Measurements from ENCODE around the gene PCNX2.

PCNX2 gene

DNA sequence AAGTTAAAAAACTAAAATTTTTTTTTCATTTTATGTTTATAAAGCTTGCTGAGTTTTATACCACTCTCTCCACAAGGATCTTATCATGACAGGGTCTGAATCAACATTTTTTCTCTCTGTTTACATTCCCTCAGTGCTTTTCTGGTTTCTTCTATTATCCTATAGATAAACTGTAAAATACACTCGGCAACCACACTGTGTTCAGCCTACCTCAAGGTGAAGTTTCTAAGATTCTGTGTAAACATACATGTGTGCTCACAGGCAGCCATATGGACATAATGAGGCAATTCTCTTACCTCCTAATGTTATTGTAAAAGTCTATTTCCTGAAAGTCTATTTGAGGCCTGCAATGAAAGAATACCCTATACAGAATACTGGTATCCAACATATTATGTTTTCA is 230.5 kb downstream of the PCNX2 start:
- Histone ChIP-seq H3K9me3 (ENCODE audit: control insufficient read depth in 1 of 2, low read length in 2 of 2) (peaks cover 3 to 5% of the 10 kb centered on the region in 2 donors), H3K36me3 (ENCODE audit: control insufficient read depth in 1 of 2, insufficient read depth in 2 of 2, low read length in 2 of 2) (no peaks in the 10 kb centered on the region), H3K9ac (ENCODE audit: low read depth in 1 of 2, low read length in 2 of 2) (no peak overlapping the region), H3K27ac (ENCODE audit: low read depth, low read length) (no peak overlapping the region), H3K27me3 (ENCODE audit: control insufficient read depth in 1 of 2, insufficient read depth in 2 of 2, low read length in 2 of 2) (no peaks in the 10 kb centered on the region), H3K4me1 (ENCODE audit: control insufficient read depth in 1 of 2, insufficient read depth in 2 of 2, low read length in 2 of 2) (no peaks in the 10 kb centered on the region), H3K4me3 (ENCODE audit: low read depth in 1 of 2, low read length in 2 of 2) (no peak overlapping the region)

DNA sequence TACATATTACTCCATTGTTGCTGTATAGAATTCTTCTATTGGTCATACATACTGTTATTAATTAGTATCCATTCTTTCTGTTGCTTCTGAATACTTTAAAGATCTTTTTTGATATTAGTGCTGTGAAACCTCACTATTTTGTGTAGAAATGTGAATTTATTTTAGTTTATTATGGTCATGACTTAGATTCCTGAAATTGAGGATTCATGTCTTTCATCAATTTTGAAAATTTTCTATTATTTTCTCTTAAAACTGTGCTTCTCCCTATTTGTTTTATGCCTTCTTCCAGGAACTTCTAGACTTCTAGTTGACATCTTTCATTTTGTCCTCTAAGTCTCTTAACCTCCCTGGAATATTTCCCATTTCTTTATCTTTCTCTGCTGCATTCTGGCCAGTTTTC is 232.1 kb downstream of the PCNX2 start:
- no peaks in the 10 kb centered on the region for H3K27me3 ChIP-seq (ENCODE audit: control insufficient read depth in 1 of 2, insufficient read depth in 2 of 2, low read length in 2 of 2)
- H3K9me3 ChIP-seq (ENCODE audit: control insufficient read depth in 1 of 2, low read length in 2 of 2), result peaks cover 3 to 5% of the 10 kb centered on the region in 2 donors
- no peak overlapping the region for H3K27ac ChIP-seq (ENCODE audit: low read depth, low read length)
- no peaks in the 10 kb centered on the region for H3K4me1 ChIP-seq (ENCODE audit: control insufficient read depth in 1 of 2, insufficient read depth in 2 of 2, low read length in 2 of 2)
- H3K36me3 ChIP-seq (ENCODE audit: control insufficient read depth in 1 of 2, insufficient read depth in 2 of 2, low read length in 2 of 2), result no peaks in the 10 kb centered on the region
- H3K4me3 ChIP-seq (ENCODE audit: low read depth in 1 of 2, low read length in 2 of 2), result no peak overlapping the region
- H3K9ac ChIP-seq (ENCODE audit: low read depth in 1 of 2, low read length in 2 of 2), result no peak overlapping the region

DNA sequence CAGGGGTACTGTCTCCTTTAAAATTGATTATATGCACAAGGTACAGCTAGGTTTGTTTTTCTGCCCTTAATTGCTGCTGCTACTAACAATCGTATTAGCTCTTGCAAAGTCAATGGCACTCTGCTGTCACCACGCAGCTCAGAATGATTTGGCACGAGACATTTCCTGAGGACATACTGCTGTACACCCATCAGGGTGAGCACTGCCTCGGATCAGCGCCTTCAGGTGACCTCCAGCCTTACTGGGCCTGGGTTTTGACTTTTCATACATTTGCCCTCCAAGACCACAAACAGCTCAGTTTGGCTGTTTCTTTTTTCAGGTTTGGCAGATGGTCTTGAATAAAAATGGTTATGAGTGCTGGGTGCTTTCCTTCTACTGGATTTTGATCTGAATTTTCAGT is 234.3 kb downstream of the PCNX2 start:
- Histone ChIP-seq H3K9ac (ENCODE audit: low read depth in 1 of 2, low read length in 2 of 2) (no peak overlapping the region), H3K27me3 (ENCODE audit: control insufficient read depth in 1 of 2, insufficient read depth in 2 of 2, low read length in 2 of 2) (no peaks in the 10 kb centered on the region), H3K27ac (ENCODE audit: low read depth, low read length) (no peak overlapping the region), H3K36me3 (ENCODE audit: control insufficient read depth in 1 of 2, insufficient read depth in 2 of 2, low read length in 2 of 2) (peaks cover 0 to 2% of the 10 kb centered on the region in 2 donors), H3K4me1 (ENCODE audit: control insufficient read depth in 1 of 2, insufficient read depth in 2 of 2, low read length in 2 of 2) (no peaks in the 10 kb centered on the region), H3K4me3 (ENCODE audit: low read depth in 1 of 2, low read length in 2 of 2) (no peak overlapping the region), H3K9me3 (ENCODE audit: control insufficient read depth in 1 of 2, low read length in 2 of 2) (peaks cover 3 to 5% of the 10 kb centered on the region in 2 donors)

DNA sequence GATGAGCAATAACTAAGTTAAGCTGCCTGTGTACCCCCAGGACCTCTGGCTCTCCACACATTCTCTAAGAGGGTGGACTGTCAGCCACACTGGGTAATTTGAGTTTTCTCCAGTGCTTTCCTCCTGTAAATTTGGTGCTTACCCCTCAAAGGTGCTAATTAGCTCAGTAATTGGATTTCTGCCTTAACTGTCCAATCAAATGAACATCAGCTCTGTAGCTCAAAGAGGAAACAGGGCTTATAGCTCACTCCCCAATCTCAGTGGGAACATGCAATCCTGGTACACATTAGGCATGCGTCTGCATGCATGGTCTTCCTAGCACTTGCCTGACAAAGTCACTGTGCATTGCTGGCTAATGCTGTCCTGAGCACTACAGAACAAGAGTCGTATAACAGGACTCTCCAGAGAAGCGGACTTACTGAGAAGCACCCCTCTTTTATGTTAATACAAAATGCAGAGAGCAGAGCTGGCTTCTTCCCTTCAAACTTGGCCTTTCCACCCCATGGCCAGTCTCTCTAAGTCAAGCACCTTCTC is 235.0 kb downstream of the PCNX2 start:
- no peak overlapping the region for H3K9ac ChIP-seq (ENCODE audit: low read depth in 1 of 2, low read length in 2 of 2)
- no peaks in the 10 kb centered on the region for H3K4me1 ChIP-seq (ENCODE audit: control insufficient read depth in 1 of 2, insufficient read depth in 2 of 2, low read length in 2 of 2)
- peaks cover 0 to 2% of the 10 kb centered on the region in 2 donors for H3K36me3 ChIP-seq (ENCODE audit: control insufficient read depth in 1 of 2, insufficient read depth in 2 of 2, low read length in 2 of 2)
- no peaks in the 10 kb centered on the region for H3K9me3 ChIP-seq (ENCODE audit: control insufficient read depth in 1 of 2, low read length in 2 of 2)
- no peak overlapping the region for H3K27ac ChIP-seq (ENCODE audit: low read depth, low read length)
- H3K4me3 ChIP-seq (ENCODE audit: low read depth in 1 of 2, low read length in 2 of 2), result no peak overlapping the region
- H3K27me3 ChIP-seq (ENCODE audit: control insufficient read depth in 1 of 2, insufficient read depth in 2 of 2, low read length in 2 of 2), result no peaks in the 10 kb centered on the region

DNA sequence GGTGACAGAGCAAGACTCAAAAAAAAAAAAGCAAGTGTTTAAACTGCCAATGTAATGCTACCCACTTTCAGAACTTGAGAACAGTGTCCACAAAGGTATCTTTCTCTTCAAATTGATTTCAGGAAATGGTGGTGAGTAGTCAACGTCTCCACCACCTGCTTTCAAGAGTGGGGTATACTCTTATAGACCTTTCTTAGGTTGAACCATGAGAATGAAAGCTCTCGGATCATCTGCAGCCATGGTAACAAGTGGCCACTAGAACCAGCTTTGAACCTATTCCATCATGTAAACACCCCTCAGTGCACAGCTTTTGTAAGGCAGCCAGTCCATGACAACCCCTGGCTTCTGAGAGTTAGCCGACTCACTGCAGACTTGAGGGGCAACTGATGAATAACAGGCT is 237.7 kb downstream of the PCNX2 start:
- H3K27me3 ChIP-seq (ENCODE audit: control insufficient read depth in 1 of 2, insufficient read depth in 2 of 2, low read length in 2 of 2), result no peaks in the 10 kb centered on the region
- H3K9ac ChIP-seq (ENCODE audit: low read depth in 1 of 2, low read length in 2 of 2), result no peak overlapping the region
- no peaks in the 10 kb centered on the region for H3K9me3 ChIP-seq (ENCODE audit: control insufficient read depth in 1 of 2, low read length in 2 of 2)
- no peaks in the 10 kb centered on the region for H3K4me1 ChIP-seq (ENCODE audit: control insufficient read depth in 1 of 2, insufficient read depth in 2 of 2, low read length in 2 of 2)
- H3K36me3 ChIP-seq (ENCODE audit: control insufficient read depth in 1 of 2, insufficient read depth in 2 of 2, low read length in 2 of 2), result peaks cover 0 to 2% of the 10 kb centered on the region in 2 donors
- H3K4me3 ChIP-seq (ENCODE audit: low read depth in 1 of 2, low read length in 2 of 2), result no peak overlapping the region
- H3K27ac ChIP-seq (ENCODE audit: low read depth, low read length), result no peak overlapping the region

- H3K4me3 ChIP-seq (ENCODE audit: low read depth in 1 of 2, low read length in 2 of 2), result no peak overlapping the region
- H3K27ac ChIP-seq (ENCODE audit: low read depth, low read length), result no peak overlapping the region
- H3K27me3 ChIP-seq (ENCODE audit: control insufficient read depth in 1 of 2, insufficient read depth in 2 of 2, low read length in 2 of 2), result no peaks in the 10 kb centered on the region
- H3K9me3 ChIP-seq (ENCODE audit: control insufficient read depth in 1 of 2, low read length in 2 of 2), result no peaks in the 10 kb centered on the region
- no peaks in the 10 kb centered on the region for H3K4me1 ChIP-seq (ENCODE audit: control insufficient read depth in 1 of 2, insufficient read depth in 2 of 2, low read length in 2 of 2)
- H3K9ac ChIP-seq (ENCODE audit: low read depth in 1 of 2, low read length in 2 of 2), result no peak overlapping the region
- peaks cover 0 to 2% of the 10 kb centered on the region in 2 donors for H3K36me3 ChIP-seq (ENCODE audit: control insufficient read depth in 1 of 2, insufficient read depth in 2 of 2, low read length in 2 of 2)
These were observed 239.5 kb downstream of the PCNX2 start for GRCh38 chr1:233055879-233056641.

- H3K27me3 ChIP-seq (ENCODE audit: control insufficient read depth in 1 of 2, insufficient read depth in 2 of 2, low read length in 2 of 2), result no peaks in the 10 kb centered on the region
- no peaks in the 10 kb centered on the region for H3K9me3 ChIP-seq (ENCODE audit: control insufficient read depth in 1 of 2, low read length in 2 of 2)
- H3K27ac ChIP-seq (ENCODE audit: low read depth, low read length), result no peak overlapping the region
- no peak overlapping the region for H3K4me3 ChIP-seq (ENCODE audit: low read depth in 1 of 2, low read length in 2 of 2)
- no peaks in the 10 kb centered on the region for H3K4me1 ChIP-seq (ENCODE audit: control insufficient read depth in 1 of 2, insufficient read depth in 2 of 2, low read length in 2 of 2)
- no peak overlapping the region for H3K9ac ChIP-seq (ENCODE audit: low read depth in 1 of 2, low read length in 2 of 2)
- no peaks in the 10 kb centered on the region for H3K36me3 ChIP-seq (ENCODE audit: control insufficient read depth in 1 of 2, insufficient read depth in 2 of 2, low read length in 2 of 2)
These were observed 249.9 kb downstream of the PCNX2 start for GRCh38 chr1:233045588-233045987.

DNA sequence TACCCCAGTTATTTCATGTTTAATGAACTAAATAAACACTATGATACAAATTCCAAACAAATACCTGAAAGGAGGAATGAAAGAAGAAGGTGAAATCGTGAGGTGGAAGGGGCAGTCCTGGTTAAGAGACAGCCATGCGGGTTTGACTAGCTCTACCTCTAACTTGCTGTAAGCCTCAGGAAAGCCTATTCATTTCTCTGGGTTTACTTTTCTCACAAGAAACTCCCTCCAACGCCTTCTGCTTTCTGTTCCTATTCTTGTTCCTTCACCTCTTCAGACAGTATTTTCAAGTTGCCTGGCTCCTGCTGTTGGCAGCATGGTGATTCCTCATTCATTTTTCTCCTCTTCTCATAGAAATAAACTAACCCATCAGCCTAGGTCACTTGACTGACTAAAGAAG is 252.7 kb downstream of the PCNX2 start:
- no peaks in the 10 kb centered on the region for H3K36me3 ChIP-seq (ENCODE audit: control insufficient read depth in 1 of 2, insufficient read depth in 2 of 2, low read length in 2 of 2)
- no peaks in the 10 kb centered on the region for H3K4me1 ChIP-seq (ENCODE audit: control insufficient read depth in 1 of 2, insufficient read depth in 2 of 2, low read length in 2 of 2)
- no peaks in the 10 kb centered on the region for H3K9me3 ChIP-seq (ENCODE audit: control insufficient read depth in 1 of 2, low read length in 2 of 2)
- H3K4me3 ChIP-seq (ENCODE audit: low read depth in 1 of 2, low read length in 2 of 2), result no peak overlapping the region
- no peaks in the 10 kb centered on the region for H3K27me3 ChIP-seq (ENCODE audit: control insufficient read depth in 1 of 2, insufficient read depth in 2 of 2, low read length in 2 of 2)
- no peak overlapping the region for H3K9ac ChIP-seq (ENCODE audit: low read depth in 1 of 2, low read length in 2 of 2)
- no peak overlapping the region for H3K27ac ChIP-seq (ENCODE audit: low read depth, low read length)

- H3K27me3 ChIP-seq (ENCODE audit: control insufficient read depth in 1 of 2, insufficient read depth in 2 of 2, low read length in 2 of 2), result no peaks in the 10 kb centered on the region
- no peak overlapping the region for H3K27ac ChIP-seq (ENCODE audit: low read depth, low read length)
- no peak overlapping the region for H3K9ac ChIP-seq (ENCODE audit: low read depth in 1 of 2, low read length in 2 of 2)
- H3K9me3 ChIP-seq (ENCODE audit: control insufficient read depth in 1 of 2, low read length in 2 of 2), result no peaks in the 10 kb centered on the region
- no peaks in the 10 kb centered on the region for H3K4me1 ChIP-seq (ENCODE audit: control insufficient read depth in 1 of 2, insufficient read depth in 2 of 2, low read length in 2 of 2)
- H3K4me3 ChIP-seq (ENCODE audit: low read depth in 1 of 2, low read length in 2 of 2), result no peak overlapping the region
- H3K36me3 ChIP-seq (ENCODE audit: control insufficient read depth in 1 of 2, insufficient read depth in 2 of 2, low read length in 2 of 2), result no peaks in the 10 kb centered on the region
These were observed 255.0 kb downstream of the PCNX2 start for GRCh38 chr1:233040494-233040893.

- no peak overlapping the region for H3K9ac ChIP-seq (ENCODE audit: low read depth in 1 of 2, low read length in 2 of 2)
- no peaks in the 10 kb centered on the region for H3K9me3 ChIP-seq (ENCODE audit: control insufficient read depth in 1 of 2, low read length in 2 of 2)
- no peaks in the 10 kb centered on the region for H3K36me3 ChIP-seq (ENCODE audit: control insufficient read depth in 1 of 2, insufficient read depth in 2 of 2, low read length in 2 of 2)
These were observed 256.9 kb downstream of the PCNX2 start for GRCh38 chr1:233038581-233038980.

More at GRCh38 chr1:233038581-233038980, 256.9 kb downstream of the PCNX2 start:
- Histone ChIP-seq H3K27ac (ENCODE audit: low read depth, low read length) (no peak overlapping the region), H3K27me3 (ENCODE audit: control insufficient read depth in 1 of 2, insufficient read depth in 2 of 2, low read length in 2 of 2) (no peaks in the 10 kb centered on the region), H3K4me1 (ENCODE audit: control insufficient read depth in 1 of 2, insufficient read depth in 2 of 2, low read length in 2 of 2) (no peaks in the 10 kb centered on the region), H3K4me3 (ENCODE audit: low read depth in 1 of 2, low read length in 2 of 2) (no peak overlapping the region)
